GM10266 (cell line): ENCODE data around the gene MFAP5.

Experiments
- DNase-seq: peaks from one replicate; pipeline ENCODE4 v3.0.0; 2012; ENCODE audit errors: extremely low spot score
- CTCF ChIP-seq: IDR thresholded peaks from 2 replicates; pipeline ENCODE4 v1.5.1; 2012; ENCODE audit warnings: mild to moderate bottlenecking, low read depth; ENCODE audit not compliant: control insufficient read depth, insufficient read depth; ENCODE audit errors: missing control alignments

Gene MFAP5

GRCh38 chr12:8687846-8688601, 25.4 kb upstream of the MFAP5 start:
- no peak for DNase-seq
- no peak for TF ChIP-seq CTCF

GRCh38 chr12:8685051-8685450, 22.4 kb upstream of the MFAP5 start:
- no peak for TF ChIP-seq CTCF
- DNase-seq: no peak

- no peak for DNase-seq
- TF ChIP-seq CTCF: no peak
Measured at GRCh38 chr12:8681129-8681884, 18.7 kb upstream of the MFAP5 start.

GRCh38 chr12:8680533-8680932, 17.9 kb upstream of the MFAP5 start:
- no peak for TF ChIP-seq CTCF
- no peak for DNase-seq

GRCh38 chr12:8678661-8679111, 16.1 kb upstream of the MFAP5 start:
- TF ChIP-seq CTCF: no peak
- no peak for DNase-seq

GRCh38 chr12:8677362-8677761, 14.7 kb upstream of the MFAP5 start:
- no peak for DNase-seq
- no peak for TF ChIP-seq CTCF

GRCh38 chr12:8676651-8677050, 14.0 kb upstream of the MFAP5 start:
- no peak for TF ChIP-seq CTCF
- DNase-seq: no peak
